Keratinocyte (primary cell): ENCODE results near the gene PLEKHF1. TPM values are rescaled to one million over a fixed set of nuclear protein-coding genes. Genes with fewer than 3 reads are reported as not detected.

Experiments used
- DNase-seq: peaks from one replicate; pipeline ENCODE4 v3.0.0-alpha.2; 2011; ENCODE audit warnings: low read depth, missing footprints, low spot score
- FAIRE-seq: peaks from 2 replicates; lab custom pipeline; 2011; peaks lifted over from hg19 to GRCh38; lab: Jason Lieb, UNC
- H2AFZ ChIP-seq: 2 replicates; pipeline ENCODE4 v1.6.0; 2012; ENCODE audit warnings: low read length, control low read depth, inconsistent platforms; ENCODE audit not compliant: control insufficient read depth
- H3K27ac ChIP-seq: 2 replicates; pipeline ENCODE4 v1.5.1; 2011; ENCODE audit warnings: low read length; ENCODE audit not compliant: control insufficient read depth, insufficient read depth
- H3K27me3 ChIP-seq: 3 replicates; pipeline ENCODE4 v1.6.0; 2011; ENCODE audit warnings: low read length; ENCODE audit not compliant: control insufficient read depth, insufficient read depth; ENCODE audit errors: extremely low read depth
- H3K36me3 ChIP-seq, 2 experiments: 2 replicates in 1 of 2; 3 replicates in 1 of 2; pipeline ENCODE4 v1.5.1; 2011; ENCODE audit warnings: low read length in 2 of 2, mild to moderate bottlenecking in 1 of 2; ENCODE audit not compliant: control insufficient read depth in 2 of 2, insufficient read depth in 2 of 2; ENCODE audit errors: extremely low read depth in 1 of 2
- H3K4me1 ChIP-seq: 3 replicates; pipeline ENCODE4 v1.5.1; 2011; ENCODE audit warnings: low read length; ENCODE audit not compliant: control insufficient read depth, insufficient read depth; ENCODE audit errors: extremely low read depth
- H3K4me2 ChIP-seq: 3 replicates; pipeline ENCODE4 v1.6.0; 2011; ENCODE audit warnings: low read depth, low read length; ENCODE audit not compliant: control insufficient read depth, insufficient read depth; ENCODE audit errors: extremely low read depth
- H3K4me3 ChIP-seq, 3 experiments: fragments of 200-600 bp in 1 of 3; sonication (generic) in 1 of 3; 2 replicates in 2 of 3; 3 replicates in 1 of 3; pipeline ENCODE4 v1.5.1; 2011 to 2016; ENCODE audit warnings: low read length in 3 of 3, mild to moderate bottlenecking in 3 of 3, control low read depth in 2 of 3, inconsistent platforms in 1 of 3, low read depth in 1 of 3, mixed read lengths in 1 of 3, mixed run types in 1 of 3, moderate library complexity in 1 of 3; ENCODE audit not compliant: control insufficient read depth in 2 of 3, insufficient read depth in 2 of 3; ENCODE audit errors: extremely low read depth in 1 of 3
- H3K79me2 ChIP-seq: 2 replicates; pipeline ENCODE4 v1.6.0; 2012; ENCODE audit warnings: low read length; ENCODE audit not compliant: control insufficient read depth, insufficient read depth
- H3K9ac ChIP-seq: 3 replicates; pipeline ENCODE4 v1.6.0; 2011; ENCODE audit warnings: low read length; ENCODE audit not compliant: control insufficient read depth, insufficient read depth; ENCODE audit errors: extremely low read depth
- H3K9me1 ChIP-seq: 3 replicates; pipeline ENCODE4 v1.6.0; 2011; ENCODE audit warnings: low read length; ENCODE audit not compliant: control insufficient read depth, insufficient read depth; ENCODE audit errors: extremely low read depth
- H3K9me3 ChIP-seq: 2 replicates; pipeline ENCODE4 v1.5.1; 2012; ENCODE audit warnings: low read depth, low read length; ENCODE audit not compliant: control insufficient read depth
- H4K20me1 ChIP-seq: 3 replicates; pipeline ENCODE4 v1.6.0; 2011; ENCODE audit warnings: low read length; ENCODE audit not compliant: control insufficient read depth, insufficient read depth; ENCODE audit errors: extremely low read depth
- CTCF ChIP-seq, 3 experiments: IDR thresholded peaks in 1 of 3; conservative IDR thresholded peaks in 1 of 3; optimal IDR thresholded peaks in 1 of 3; 2 replicates in 2 of 3; 3 replicates in 1 of 3; pipeline versions ENCODE3 to v1.5.1; 2011; ENCODE audit warnings: low read length in 3 of 3, mild to moderate bottlenecking in 3 of 3, moderate library complexity in 2 of 3, control low read depth in 1 of 3, inconsistent platforms in 1 of 3; ENCODE audit not compliant: insufficient read depth in 2 of 3; ENCODE audit errors: extremely low read depth in 1 of 3
- EZH2 ChIP-seq: IDR thresholded peaks from one replicate; pipeline ENCODE4 v1.6.1; 2012; ENCODE audit warnings: inconsistent platforms, mild to moderate bottlenecking, low read length, moderate library complexity
- dilution Hi-C: fragments of 300-500 bp; cut with MboI; formaldehyde crosslinking; loops from one replicate; pipeline ENCODE4 v1.7.0; 2020; ENCODE audit warnings: low sequenced_read_pairs; ENCODE audit not compliant: extremely low pct_ligation_motif_present
- polyA plus RNA-seq, 5 experiments: library from polyadenylated mRNA; depleted of rRNA in 3 of 5; stranded (reverse) in 3 of 5; stranded (forward) in 1 of 5; unstranded in 1 of 5; fragments of >200 nt; gene quantifications; 1 replicate in 1 of 5; 2 replicates in 3 of 5; 3 replicates in 1 of 5; pipeline versions ENCODE4 v1.2.1 to v1.2.3, GENCODE V29; 2011 to 2012; ENCODE audit warnings: missing spikeins in 2 of 5, low read depth in 1 of 5, low replicate concordance in 1 of 5

The PLEKHF1 gene
- polyA plus RNA-seq, 1 donor (not counting 4 experiments of a cell fraction or from before 2014, with no cell fraction given), result 9.4 TPM

DNA sequence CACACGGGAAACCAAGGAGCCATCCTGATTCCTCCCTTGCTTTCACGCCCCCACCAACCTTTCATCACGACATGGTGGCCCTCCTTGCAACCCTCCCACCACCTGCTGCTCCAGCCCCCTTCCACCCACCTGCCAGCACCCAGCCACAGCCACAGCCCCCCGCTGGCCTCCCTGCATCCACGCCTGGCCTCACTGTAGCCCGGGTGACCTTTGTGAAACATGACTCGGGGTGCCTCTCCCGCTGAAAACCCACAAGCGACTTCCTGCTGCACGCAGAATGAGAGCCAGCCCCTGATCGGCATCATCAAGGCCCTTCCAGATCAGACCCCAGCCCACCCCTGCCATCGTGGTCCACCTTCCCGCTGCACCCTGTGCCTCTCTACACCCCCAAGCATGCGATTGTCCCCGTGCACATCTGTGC, 44.3 kb upstream of the PLEKHF1 start:
- Histone ChIP-seq H3K4me1 (peaks cover 2% of the 10 kb centered on the region), H3K9me1 (no peaks in the 10 kb centered on the region), H3K36me3 (peaks cover 2 to 4% of the 10 kb centered on the region in 2 experiments), H3K79me2 (no peaks in the 10 kb centered on the region), H3K27me3 (peaks cover 3% of the 10 kb centered on the region), H3K9ac (no peak overlapping the region), H4K20me1 (no peaks in the 10 kb centered on the region), H3K9me3 (no peaks in the 10 kb centered on the region), H3K4me2 (no peak overlapping the region), H3K4me3 (no peak overlapping the region), H3K27ac (no peak overlapping the region), H2AFZ (no peak overlapping the region)
- TF ChIP-seq EZH2 (no peak), CTCF (optimal IDR thresholded peaks at IDR 0.05 in 1 of 3, IDR thresholded peaks at IDR 0.05 in 1 of 3, conservative IDR thresholded peaks at IDR 0.05 in 1 of 3; ENCODE audit: extremely low read depth in 1 of 3, insufficient read depth in 2 of 3, low read length in 3 of 3) (no peak)
- dilution Hi-C loops, result no loop called here
- FAIRE-seq (no peak), DNase-seq (no peak)

DNA sequence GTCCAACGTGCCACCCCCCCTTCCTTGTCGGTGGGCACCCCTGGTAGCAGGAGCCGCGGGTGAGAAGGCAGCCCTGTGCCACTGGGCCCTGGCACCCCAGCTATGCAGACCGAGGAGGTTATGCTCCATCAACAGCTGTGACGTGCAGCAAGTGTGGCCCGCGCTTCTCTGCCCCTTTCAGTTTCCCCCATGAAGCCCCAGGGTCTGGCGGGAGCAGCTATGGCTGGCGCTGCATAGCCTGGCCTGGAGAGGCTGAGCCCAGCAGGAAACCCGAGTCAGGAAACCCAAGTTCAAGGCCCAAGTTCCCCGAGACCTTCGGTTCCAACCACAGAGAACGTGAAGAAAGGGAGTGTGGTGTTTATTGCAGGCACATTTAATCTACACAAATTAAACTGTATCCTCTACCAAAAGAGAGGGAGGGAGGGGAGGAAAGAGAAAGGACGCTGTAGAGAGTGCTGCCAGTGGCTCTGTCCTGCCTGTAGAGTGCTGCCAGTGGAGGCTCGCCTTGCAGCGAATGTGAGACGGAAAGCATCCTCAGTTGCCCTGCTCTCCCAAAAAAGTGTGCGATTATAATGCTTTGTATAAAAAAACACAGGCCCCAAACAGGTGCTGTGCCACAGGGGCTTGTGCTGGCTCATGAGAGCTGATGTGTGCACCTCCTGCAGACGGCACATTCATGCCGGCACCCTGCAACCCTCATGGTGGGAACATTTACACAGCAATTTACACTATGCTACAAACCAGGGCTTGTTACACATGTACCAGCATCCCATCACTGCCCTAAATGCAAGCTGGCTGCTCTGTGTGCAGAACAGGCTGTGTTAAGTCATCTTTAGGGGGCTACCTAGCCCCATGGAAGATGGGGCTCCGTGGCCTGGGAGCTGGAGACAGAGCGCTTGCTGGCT, 42.8 kb upstream of the PLEKHF1 start:
- no peaks in the 10 kb centered on the region for H3K9me1 ChIP-seq
- H3K36me3 ChIP-seq, result no peaks in the 10 kb centered on the region
- H3K27ac ChIP-seq, result no peak overlapping the region
- DNase-seq (no peak), FAIRE-seq (no peak)
- no peaks in the 10 kb centered on the region for H3K9me3 ChIP-seq
- H3K27me3 ChIP-seq, result peaks cover 3% of the 10 kb centered on the region
- no peaks in the 10 kb centered on the region for H4K20me1 ChIP-seq
- peaks cover 2% of the 10 kb centered on the region for H3K4me1 ChIP-seq
- H3K9ac ChIP-seq, result no peak overlapping the region
- TF ChIP-seq EZH2, result no peak
- TF ChIP-seq CTCF (optimal IDR thresholded peaks at IDR 0.05 in 1 of 3, IDR thresholded peaks at IDR 0.05 in 1 of 3, conservative IDR thresholded peaks at IDR 0.05 in 1 of 3; ENCODE audit: extremely low read depth in 1 of 3, insufficient read depth in 2 of 3, low read length in 3 of 3), result no peak
- no peak overlapping the region for H3K4me3 ChIP-seq
- dilution Hi-C loops, result no loop called here
- no peak overlapping the region for H2AFZ ChIP-seq
- H3K4me2 ChIP-seq, result no peak overlapping the region
- H3K79me2 ChIP-seq, result no peaks in the 10 kb centered on the region
